GM19438 (cell line): ENCODE measurements around the gene PGLYRP1.

Experiments
- ATAC-seq: cut with Tn5 transposase; IDR thresholded peaks from one replicate; pipeline ENCODE4 v1.9.1; 2021; ENCODE audit warnings: low read depth; ENCODE audit not compliant: unreplicated experiment

PGLYRP1 gene

DNA sequence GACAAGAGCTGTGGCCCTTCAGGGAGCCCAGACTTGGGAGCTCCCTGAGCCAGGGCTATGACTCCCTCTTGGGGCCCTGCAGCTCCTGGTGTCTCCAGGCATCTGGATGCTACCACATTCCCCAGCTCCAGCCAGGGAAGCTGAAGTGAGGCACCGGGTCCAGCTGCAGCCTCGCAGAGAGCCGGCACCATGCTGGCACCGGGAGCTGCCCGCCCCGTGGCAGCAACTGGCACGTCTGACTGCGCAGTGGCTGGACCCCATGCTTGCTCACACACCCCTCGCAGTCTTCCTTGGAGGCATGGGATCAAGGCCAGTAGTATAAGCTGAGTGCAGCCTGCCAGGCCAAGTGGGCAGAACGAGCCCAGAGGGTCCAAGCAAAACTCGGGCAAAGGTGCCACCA, 10.5 kb upstream of the PGLYRP1 start:
- ATAC-seq, result no peak

DNA sequence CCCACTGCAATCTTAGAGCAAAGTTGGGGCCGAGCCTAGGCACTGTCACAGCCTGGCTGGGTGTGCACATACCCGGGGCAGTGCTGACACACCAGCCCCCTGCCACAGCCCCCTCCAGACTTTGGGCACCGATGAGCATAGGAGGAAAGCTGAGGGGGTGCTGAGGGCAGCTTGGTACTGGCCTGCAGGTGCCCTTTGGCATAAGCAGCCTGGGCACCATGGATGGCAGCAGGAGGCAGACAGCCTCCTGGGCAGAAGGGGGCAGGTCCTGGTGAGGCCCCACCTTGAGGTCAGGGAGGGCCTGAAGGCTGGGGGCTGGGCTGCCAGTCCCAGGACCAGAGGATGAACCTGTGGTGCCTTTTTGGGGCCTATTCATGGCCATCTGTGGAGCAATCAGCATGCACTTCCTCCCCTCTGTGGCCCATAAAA, 9.8 kb upstream of the PGLYRP1 start:
- no peak for ATAC-seq

GRCh38 chr19:46031781-46032596, 9.1 kb upstream of the PGLYRP1 start:
- ATAC-seq, result no peak

DNA sequence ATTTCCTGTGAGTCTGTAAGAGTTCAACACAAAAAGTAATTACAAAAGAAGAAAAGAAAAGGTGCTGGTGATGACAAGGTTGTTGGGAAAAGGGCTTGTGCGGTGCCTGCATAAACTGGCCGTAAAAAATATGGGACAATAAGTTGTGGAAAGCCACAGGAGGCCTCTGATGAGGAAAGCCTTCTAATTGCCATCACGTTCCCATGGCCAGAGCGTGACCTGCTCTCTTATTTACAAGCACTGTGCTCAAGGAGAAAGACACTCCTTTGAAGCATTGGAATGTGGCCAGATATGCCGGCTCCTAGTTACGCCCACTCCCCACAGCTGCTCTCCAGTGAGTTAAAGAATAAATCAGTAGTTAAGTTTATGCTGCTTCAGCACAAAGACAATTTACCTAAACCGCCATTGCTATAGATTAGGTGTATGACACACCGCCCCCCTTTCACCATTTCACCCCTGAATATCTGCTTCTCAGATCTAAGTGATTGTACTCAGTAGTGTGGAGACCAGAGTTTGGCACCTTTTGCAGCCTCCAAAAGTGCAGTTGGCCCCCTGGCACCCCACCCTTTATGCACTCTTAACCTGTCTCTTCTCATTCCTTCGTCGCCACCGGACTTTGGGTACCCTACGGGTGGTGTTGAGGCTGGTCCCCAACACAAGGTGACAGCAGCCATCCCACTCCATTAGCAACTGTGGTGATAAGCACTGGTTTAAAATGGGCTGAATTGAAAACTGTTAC, 8.1 kb upstream of the PGLYRP1 start:
- no peak for ATAC-seq

- no peak for ATAC-seq
These were observed 3.0 kb upstream of the PGLYRP1 start for GRCh38 chr19:46025835-46026234.

DNA sequence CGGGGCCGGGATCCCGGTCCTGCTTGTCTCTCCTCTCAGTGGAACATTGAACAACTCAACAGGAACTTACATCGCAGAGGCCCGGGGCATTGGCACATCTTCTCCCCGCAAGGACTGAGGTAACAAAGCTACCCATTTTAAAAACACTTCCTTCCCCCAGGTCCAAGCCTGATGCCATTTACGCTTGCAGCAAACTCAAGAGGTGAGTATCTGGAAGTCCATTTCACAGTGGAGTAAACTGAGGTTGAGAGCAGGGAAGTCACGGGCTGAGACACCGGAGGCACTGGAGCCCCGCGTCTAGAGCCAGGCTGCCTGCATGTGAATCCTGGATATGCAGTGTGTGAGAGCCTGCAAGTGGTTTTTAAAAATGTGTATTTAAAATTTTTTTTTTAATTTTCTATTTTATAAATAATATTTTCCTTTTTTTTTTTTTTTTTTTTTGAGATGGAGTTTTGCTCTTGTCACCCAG, 492 bp upstream of the PGLYRP1 start:
- no peak for ATAC-seq

DNA sequence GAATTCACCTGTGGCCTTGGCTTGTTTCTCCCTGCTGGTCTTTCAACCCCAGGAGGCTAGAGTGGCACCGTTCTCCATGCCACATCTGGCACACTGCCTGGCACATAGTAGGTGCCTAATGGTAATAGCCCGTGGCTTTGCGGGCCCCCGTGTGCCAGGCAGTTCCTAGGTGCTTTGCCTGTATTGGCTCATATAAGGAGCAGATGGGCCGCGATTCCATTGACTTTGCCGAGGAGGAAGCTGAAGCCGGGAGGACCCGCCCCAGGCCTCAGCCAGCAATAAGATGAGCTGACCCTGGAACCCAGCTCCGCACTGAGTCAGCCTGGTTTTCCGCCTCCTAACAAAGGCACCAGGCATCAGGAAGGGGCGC, 807 bp downstream of the PGLYRP1 start:
- no peak for ATAC-seq

DNA sequence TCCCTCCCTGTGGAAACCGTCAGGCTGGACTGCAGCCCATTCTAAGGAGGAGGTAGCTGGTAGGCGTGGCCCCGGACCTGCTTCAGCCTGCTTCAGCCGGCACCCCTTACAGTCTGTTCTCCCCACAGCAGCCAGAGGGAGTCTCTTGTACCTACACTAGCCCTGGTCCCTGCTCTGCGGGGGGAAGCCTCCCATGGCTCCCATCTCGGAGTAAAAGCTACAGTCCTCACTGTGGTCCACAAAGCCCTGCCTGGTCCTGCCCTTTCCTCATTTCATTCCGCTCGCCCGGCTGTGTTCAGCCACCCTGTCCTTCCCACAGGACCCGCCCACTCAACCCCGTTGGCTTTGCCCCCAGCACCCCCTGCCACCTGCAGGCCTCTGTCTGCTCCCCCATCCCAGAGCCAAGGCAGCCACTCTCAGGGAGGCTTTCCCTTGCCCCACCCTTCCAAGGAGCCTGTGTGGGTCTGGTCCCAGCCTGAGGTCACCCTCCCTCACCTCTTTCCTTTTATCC, 1.3 kb downstream of the PGLYRP1 start:
- ATAC-seq, result no peak

GRCh38 chr19:46020819-46021125, 2.1 kb downstream of the PGLYRP1 start:
- ATAC-seq, result no peak

DNA sequence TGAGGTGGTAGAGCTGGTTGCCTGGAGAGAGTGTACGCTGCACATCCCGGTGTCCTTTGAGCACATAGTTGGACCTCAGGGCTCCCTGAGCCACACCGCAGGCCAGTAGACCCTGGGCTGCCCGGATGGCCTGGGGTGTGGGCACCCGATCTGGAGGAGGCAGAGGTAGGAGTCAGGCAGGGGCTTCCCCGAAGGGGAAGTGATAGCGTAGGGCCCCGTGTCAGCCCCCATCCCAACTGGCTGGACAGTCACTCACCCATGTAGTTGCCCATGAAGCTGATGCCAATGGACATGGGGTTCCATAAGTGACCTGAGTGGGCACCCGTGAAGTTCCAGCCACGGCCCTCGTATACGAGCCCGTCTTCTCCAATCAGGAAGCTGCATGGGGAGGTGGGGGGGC, 3.6 kb downstream of the PGLYRP1 start:
- no peak for ATAC-seq

DNA sequence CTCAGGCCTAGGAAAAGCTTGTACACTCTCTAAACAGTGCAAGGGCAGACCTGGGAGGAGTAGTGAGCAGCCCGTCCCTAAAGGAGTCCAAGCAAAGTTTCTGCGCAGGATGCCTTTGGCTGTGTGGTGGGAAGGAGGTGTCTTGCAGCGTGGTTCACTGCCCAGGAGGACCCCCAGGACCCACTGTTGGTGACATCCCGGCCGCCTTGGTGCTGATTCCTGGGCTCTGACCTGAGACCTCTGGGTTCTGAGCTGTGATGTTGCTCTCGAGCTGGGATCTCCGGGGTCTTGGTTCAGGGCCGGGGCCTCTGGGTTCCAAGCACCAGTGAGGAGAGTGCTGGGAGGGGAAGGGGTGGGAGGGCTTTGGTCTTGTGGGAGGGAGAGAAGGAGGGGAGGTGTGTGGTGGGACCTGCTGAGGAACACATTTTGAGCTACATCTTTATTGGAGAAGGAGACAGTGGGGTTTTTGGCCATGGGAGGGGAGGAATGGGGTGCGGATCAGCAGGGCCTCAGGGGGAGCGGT, 4.1 kb downstream of the PGLYRP1 start:
- no peak for ATAC-seq

- ATAC-seq, result no peak
These were observed 4.8 kb downstream of the PGLYRP1 start for GRCh38 chr19:46017874-46018675.

DNA sequence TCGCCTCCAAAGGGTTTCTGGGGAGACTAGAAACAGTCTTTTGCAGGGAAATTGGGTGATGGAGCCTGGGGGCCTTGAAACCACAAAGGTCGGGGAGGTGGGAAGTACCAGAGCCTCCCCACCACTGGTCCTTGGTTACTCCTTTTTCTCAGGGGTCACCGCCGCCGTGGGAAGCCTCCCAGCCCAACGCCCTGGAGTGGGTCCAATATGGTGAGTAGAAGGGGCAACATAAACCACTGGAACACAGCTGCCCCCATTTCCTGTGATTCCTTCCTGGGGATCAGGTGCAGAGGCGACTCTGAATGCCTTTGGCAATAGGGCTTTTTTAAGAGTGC, 5.8 kb downstream of the PGLYRP1 start:
- ATAC-seq, result no peak

DNA sequence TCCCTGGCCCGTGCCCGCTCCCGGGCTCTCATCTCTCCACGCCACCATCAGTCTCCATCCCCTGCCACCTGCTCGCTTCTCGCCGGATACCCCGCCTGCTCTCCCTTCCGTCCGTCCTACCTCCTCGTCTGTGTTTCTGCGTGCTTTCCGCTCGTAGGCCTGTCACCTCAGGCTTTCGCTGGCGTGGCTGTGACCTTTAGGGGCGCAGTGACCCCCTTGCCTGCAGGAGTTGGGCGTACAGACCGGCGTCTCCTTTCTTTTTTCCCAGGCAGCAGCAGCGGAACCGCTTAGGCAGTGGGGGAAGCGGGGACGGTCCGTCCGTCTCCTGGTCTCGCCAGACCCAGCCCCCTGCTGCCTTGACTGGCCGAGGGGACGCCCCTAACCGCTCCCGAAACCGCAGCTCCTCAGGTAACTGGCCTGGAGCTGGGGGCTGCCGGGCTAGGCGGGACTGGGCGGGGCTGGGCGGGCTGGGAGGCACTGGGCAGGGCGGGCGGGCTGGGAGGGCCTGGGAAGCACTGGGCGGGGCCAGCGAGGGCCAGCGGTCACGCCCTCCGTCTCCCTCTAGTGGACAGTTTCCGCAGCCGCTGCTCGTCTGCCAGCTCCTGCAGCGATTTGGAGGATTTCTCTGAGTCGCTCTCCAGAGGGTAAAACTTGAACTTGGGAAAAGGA, 6.3 kb downstream of the PGLYRP1 start:
- ATAC-seq, result no peak

GRCh38 chr19:46015687-46016425, 7.0 kb downstream of the PGLYRP1 start:
- ATAC-seq, result no peak

DNA sequence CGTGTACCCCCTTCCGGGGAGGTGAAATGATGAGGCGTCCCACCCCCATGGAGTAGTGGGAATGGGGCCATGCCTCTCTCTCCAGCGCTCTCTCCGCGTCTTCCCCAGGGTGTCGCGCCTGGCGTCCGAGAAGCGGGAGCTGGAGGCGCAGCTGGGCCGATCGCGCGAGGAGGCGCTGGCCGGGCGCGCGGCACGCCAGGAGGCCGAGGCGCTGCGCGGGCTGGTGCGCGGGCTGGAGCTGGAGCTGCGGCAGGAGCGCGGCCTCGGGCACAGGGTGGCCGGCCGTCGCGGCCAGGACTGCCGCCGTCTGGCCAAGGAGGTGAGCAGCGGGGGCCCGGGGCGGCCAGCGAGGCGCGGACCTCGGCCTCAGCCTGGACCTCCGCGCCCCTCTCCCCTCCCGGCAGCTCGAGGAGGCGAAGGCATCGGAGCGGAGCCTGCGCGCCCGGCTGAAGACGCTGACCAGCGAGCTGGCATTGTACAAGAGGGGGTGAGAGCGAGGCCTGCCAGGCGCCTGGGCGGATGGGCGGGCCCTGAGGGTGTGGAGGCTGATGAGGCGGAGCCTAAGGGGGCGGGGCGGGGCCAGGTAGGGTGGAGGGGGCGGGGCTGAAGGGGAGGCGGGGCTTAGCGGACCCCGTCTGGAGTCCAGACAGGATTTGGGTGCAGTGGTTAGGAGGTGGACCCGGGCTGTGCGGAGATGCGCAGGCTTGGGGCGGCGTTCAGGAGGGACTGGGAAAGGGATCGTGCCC, 7.7 kb downstream of the PGLYRP1 start:
- no peak for ATAC-seq

GRCh38 chr19:46014534-46014933, 8.3 kb downstream of the PGLYRP1 start:
- no peak for ATAC-seq

- ATAC-seq, result no peak
These were observed 13.0 kb downstream of the PGLYRP1 start for GRCh38 chr19:46009530-46010510.
